GM18517 (cell line): Measurements from ENCODE around the gene FOXD4L3.
"Not testable (repeated sequence)": the region's sequence is repeated elsewhere in the genome, so short reads cannot be mapped to it uniquely, and the experiment has no call there.

ENCODE experiments used
- ATAC-seq: cut with Tn5 transposase; IDR thresholded peaks from one replicate; pipeline ENCODE4 v1.9.1; 2021; ENCODE audit warnings: mild to moderate bottlenecking, moderate library complexity; ENCODE audit not compliant: unreplicated experiment

Gene FOXD4L3

DNA sequence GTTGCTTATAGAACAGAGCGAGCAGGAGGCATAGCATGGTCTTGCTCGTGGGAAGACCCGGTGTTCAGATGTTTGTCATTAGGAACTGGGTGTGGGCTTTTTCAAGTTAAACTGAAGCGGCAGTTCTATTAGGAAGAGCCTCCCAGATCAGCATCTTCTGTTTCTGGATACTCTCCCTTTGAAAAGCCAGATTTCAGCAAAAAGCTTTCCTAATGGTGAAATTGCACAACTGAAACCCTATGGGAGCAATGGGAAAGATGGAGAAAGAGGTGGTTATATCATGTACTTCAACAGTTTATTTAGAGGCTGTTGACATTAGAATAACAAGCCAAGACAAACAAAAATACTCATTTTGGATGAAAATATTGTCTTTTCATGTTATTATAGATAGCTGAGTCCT, 41.3 kb downstream of the FOXD4L3 start:
- not testable (repeated sequence) for ATAC-seq

DNA sequence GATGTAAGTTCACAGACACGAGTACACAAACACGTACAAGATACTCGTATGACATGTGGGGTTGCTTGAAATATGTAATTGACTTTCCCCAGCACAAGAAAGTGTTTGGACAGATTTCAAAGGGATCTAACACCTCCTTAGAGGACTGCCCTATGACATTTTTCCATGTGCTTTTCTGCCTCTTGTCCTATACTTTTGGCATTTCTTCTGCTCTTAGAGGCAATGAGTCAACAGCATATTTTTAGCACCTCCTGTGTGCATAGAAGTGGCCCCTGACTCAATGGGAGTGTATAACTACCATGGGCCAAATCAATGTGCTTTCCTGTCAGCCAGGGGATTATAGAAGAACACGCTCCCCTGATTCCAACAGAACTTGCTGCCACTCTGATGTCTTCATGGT, 49.0 kb downstream of the FOXD4L3 start:
- not testable (repeated sequence) for ATAC-seq
